ENCODE measurements around the gene ZBTB7C. TPM values are rescaled to one million over a fixed set of nuclear protein-coding genes. Genes with fewer than 3 reads are reported as not detected.

The ZBTB7C gene
- total and polyA plus RNA-seq, 10 of the 15 experiments (the other 5 are each of a cell fraction or from before 2014, with no cell fraction given): under 0.01 to 0.08 (median 0.01) TPM; not detected in 7

GRCh38 chr18:48340560-48340959 lies 68.6 kb downstream of the ZBTB7C start:
- peaks cover 0 to 2% of the 10 kb centered on the region in 2 experiments; a peak in 1 of 4 replicates for H3K27me3 ChIP-seq (replicated peaks in 1 of 2; ENCODE audit: control insufficient read depth in 2 of 2, insufficient read depth in 2 of 2, low read length in 1 of 2)
- intact Hi-C loops (cut with micrococcal nuclease; ENCODE audit: unreplicated experiment) (no loop called here), in situ Hi-C loops (cut with MboI) (no loop called here)
- no peaks in the 10 kb centered on the region for H3K79me2 ChIP-seq (ENCODE audit: control insufficient read depth, insufficient read depth, low read length)
- no peaks in the 10 kb centered on the region for H4K20me1 ChIP-seq (ENCODE audit: control insufficient read depth, insufficient read depth)
- DNase-seq (ENCODE audit: low read depth, low spot score) (no peak), FAIRE-seq (no peak), ATAC-seq (no peak)
- H3K9ac ChIP-seq (ENCODE audit: control insufficient read depth, insufficient read depth, low read length): no peak overlapping the region
- ChIA-PET RAD21 (ENCODE audit: unreplicated experiment) (no interaction called here), CTCF (no interaction called here), POLR2A (no interaction called here), SMC1A (ENCODE audit: uncharacterized antibody, unreplicated experiment) (no interaction called here)
- WGBS (ENCODE audit: insufficient coverage, insufficient replicate concordance, low lambda C conversion rate, missing lambda C conversion rate): 30% methylated on average over 8 of the region's 8 CpGs
- H3K9me3 ChIP-seq (replicated peaks; ENCODE audit: control insufficient read depth, insufficient read depth, low read length): no peaks in the 10 kb centered on the region
- no peak overlapping the region for H3K27ac ChIP-seq (ENCODE audit: control insufficient read depth, insufficient read depth)
- no peaks in the 10 kb centered on the region for H3K36me3 ChIP-seq (ENCODE audit: control insufficient read depth in 2 of 2, insufficient read depth in 2 of 2, low read length in 1 of 2)
- TF ChIP-seq RB1 (IDR thresholded peaks at IDR 0.05; ENCODE audit: borderline replicate concordance) (no peak), NKRF (conservative IDR thresholded peaks at IDR 0.05) (no peak), RCOR1 (conservative IDR thresholded peaks at IDR 0.05; ENCODE audit: low read depth, low read length) (no peak), NFXL1 (IDR thresholded peaks at IDR 0.05; ENCODE audit: borderline replicate concordance) (no peak), MXI1 (IDR thresholded peaks at IDR 0.05; ENCODE audit: low read depth, low read length) (no peak), IRF4 (IDR thresholded peaks at IDR 0.05; ENCODE audit: low read depth, low read length) (no peak), ZNF207 (IDR thresholded peaks at IDR 0.05; ENCODE audit: borderline replicate concordance) (no peak), EGR1 (IDR thresholded peaks at IDR 0.05; ENCODE audit: borderline replicate concordance in 1 of 2, low read depth in 2 of 2, low read length in 2 of 2) (no peak), POLR2AphosphoS5 (IDR thresholded peaks at IDR 0.05; ENCODE audit: low read length) (no peak), CHD1 (IDR thresholded peaks at IDR 0.05; ENCODE audit: low read depth, low read length) (no peak), CBX3 (IDR thresholded peaks at IDR 0.05; ENCODE audit: borderline replicate concordance, low read depth) (no peak), SREBF1 (IDR thresholded peaks at IDR 0.05; ENCODE audit: low read length) (no peak), NFIC (IDR thresholded peaks at IDR 0.05; ENCODE audit: low read depth, low read length) (no peak), EP300 (IDR thresholded peaks at IDR 0.05; ENCODE audit: borderline replicate concordance in 1 of 2, control insufficient read depth in 1 of 2, low read depth in 2 of 2, low read length in 2 of 2) (no peak), JUND (IDR thresholded peaks at IDR 0.05; ENCODE audit: low read depth, low read length) (no peak), E2F8 (IDR thresholded peaks at IDR 0.05; ENCODE audit: low read depth, partially characterized antibody) (no peak), ZSCAN29 (IDR thresholded peaks at IDR 0.05) (no peak), ZZZ3 (IDR thresholded peaks at IDR 0.05; ENCODE audit: control insufficient read depth, insufficient read length, low read depth) (no peak), KAT2A (conservative IDR thresholded peaks at IDR 0.05; ENCODE audit: control insufficient read depth, low read depth, low read length) (no peak), CHD4 (IDR thresholded peaks at IDR 0.05) (no peak)
- no peak overlapping the region for H2AFZ ChIP-seq (ENCODE audit: control insufficient read depth, low read depth, low read length)
- H3K4me1 ChIP-seq (ENCODE audit: control insufficient read depth, insufficient read depth, low read length): no peaks in the 10 kb centered on the region
- no peak overlapping the region for H3K4me3 ChIP-seq
- no peak overlapping the region for H3K4me2 ChIP-seq (ENCODE audit: control insufficient read depth, insufficient read depth)
- BruUV-seq (replicated peaks): no TSS peak

All from GM12878 (cell line).